Thyroid gland (tissue), 4 donors: Measurements from ENCODE around the gene DDX43. TPM values are rescaled to one million over a fixed set of nuclear protein-coding genes. Genes with fewer than 3 reads are reported as not detected.
A peak's percentile ranks its signal among the peaks of the same experiment; 100 is the strongest.

Experiments
- DNase-seq, 2 donors: peaks; one replicate each; pipeline ENCODE4 v3.0.0-alpha.2; 2019
- H3K27ac ChIP-seq, 3 donors: fragments of 200-600 bp; sonication (generic); 1 replicate in 2 of 3; 2 replicates in 1 of 3; pipeline ENCODE4 v1.5.1; 2016 to 2019; ENCODE audit warnings: mild to moderate bottlenecking in 1 of 3, moderate library complexity in 1 of 3
- H3K27me3 ChIP-seq: fragments of 200-600 bp; sonication (generic); one replicate; pipeline ENCODE4 v1.5.1; 2019
- H3K36me3 ChIP-seq, 2 donors: fragments of 200-600 bp; sonication (generic); one replicate each; pipeline ENCODE4 v1.5.1; 2016 to 2019
- H3K4me1 ChIP-seq, 2 donors: fragments of 200-600 bp; sonication (generic); one replicate each; pipeline ENCODE4 v1.5.1; 2017 to 2019
- H3K4me3 ChIP-seq, 3 donors: fragments of 200-600 bp; sonication (generic); replicated peaks in 1 of 3; 1 replicate in 2 of 3; 2 replicates in 1 of 3; pipeline ENCODE4 v1.5.1; 2016; ENCODE audit warnings: mild to moderate bottlenecking in 1 of 3
- H3K9me3 ChIP-seq: fragments of 200-600 bp; sonication (generic); one replicate; pipeline ENCODE4 v1.5.1; 2017
- POLR2A ChIP-seq, 2 donors: fragments of 450-650 bp; IDR thresholded peaks; one replicate each; pipeline ENCODE4 v1.6.1; 2017; ENCODE audit warnings: antibody characterized with exemption in 2 of 2, mild to moderate bottlenecking in 2 of 2, moderate library complexity in 1 of 2
- WGBS, 2 donors: methylation state at CpG; one replicate each; pipeline ENCODE4 v1.1.5; 2017; 5-methylcytosine and 5-hydroxymethylcytosine counted together
- intact Hi-C: fragments of 100-400 bp; cut with DNase I; formaldehyde crosslinking; loops from one replicate; pipeline ENCODE4 v1.15.1; 2023
- total RNA-seq, 4 donors: library from RNA; depleted of rRNA; stranded (reverse); fragments of >200 nt; gene quantifications; one replicate each; pipeline ENCODE4 v1.2.3, GENCODE V29; 2016
- TF ChIP-seq, protein P1 (sequence below), 6 experiments: fragments of 200-600 bp in 3 of 6; fragments of 450-650 bp in 3 of 6; sonication (generic) in 3 of 6; IDR thresholded peaks; one replicate each; pipeline ENCODE4 v1.5.1; 2016 to 2019; ENCODE audit warnings: antibody characterized with exemption in 6 of 6, mild to moderate bottlenecking in 2 of 6, inconsistent platforms in 1 of 6, moderate library complexity in 1 of 6

The DDX43 gene
- total RNA-seq, 4 donors from 2014 or later, result 1.5 to 6.0 (median 4.0) TPM

DNA sequence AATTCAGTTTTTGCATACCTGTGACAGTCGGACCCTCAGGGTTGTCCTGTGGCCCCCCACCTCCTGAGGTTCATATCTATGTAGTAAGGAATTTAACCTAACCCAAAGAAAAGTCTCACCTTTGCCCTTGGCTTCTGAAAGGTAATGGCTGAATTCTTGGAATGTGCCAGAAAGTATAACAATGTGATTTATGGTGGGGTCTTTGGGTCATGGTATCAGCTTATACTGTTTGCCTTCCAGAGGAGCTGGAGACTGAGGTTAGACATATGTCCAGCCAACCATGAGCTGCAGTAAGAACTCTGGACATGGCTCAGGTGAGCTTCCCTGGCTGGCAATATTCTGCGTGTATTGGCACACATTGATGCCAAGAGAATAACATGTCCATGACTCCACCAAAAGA lies 26.9 kb downstream of the DDX43 start:
- Histone ChIP-seq H3K4me3 (no peak overlapping the region), H3K4me1 (no peaks in the 10 kb centered on the region), H3K27me3 (no peaks in the 10 kb centered on the region), H3K27ac (no peak overlapping the region), H3K36me3 (no peaks in the 10 kb centered on the region), H3K9me3 (no peaks in the 10 kb centered on the region)
- DNase-seq, result no peak
- intact Hi-C loops, result no loop called here
- no peak for TF ChIP-seq POLR2A (IDR thresholded peaks at IDR 0.05)
- TF ChIP-seq, protein P1, sequence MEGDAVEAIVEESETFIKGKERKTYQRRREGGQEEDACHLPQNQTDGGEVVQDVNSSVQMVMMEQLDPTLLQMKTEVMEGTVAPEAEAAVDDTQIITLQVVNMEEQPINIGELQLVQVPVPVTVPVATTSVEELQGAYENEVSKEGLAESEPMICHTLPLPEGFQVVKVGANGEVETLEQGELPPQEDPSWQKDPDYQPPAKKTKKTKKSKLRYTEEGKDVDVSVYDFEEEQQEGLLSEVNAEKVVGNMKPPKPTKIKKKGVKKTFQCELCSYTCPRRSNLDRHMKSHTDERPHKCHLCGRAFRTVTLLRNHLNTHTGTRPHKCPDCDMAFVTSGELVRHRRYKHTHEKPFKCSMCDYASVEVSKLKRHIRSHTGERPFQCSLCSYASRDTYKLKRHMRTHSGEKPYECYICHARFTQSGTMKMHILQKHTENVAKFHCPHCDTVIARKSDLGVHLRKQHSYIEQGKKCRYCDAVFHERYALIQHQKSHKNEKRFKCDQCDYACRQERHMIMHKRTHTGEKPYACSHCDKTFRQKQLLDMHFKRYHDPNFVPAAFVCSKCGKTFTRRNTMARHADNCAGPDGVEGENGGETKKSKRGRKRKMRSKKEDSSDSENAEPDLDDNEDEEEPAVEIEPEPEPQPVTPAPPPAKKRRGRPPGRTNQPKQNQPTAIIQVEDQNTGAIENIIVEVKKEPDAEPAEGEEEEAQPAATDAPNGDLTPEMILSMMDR (IDR thresholded peaks at IDR 0.05), result no peak
- WGBS, 2 donors, result 88 to 97% methylated on average over 2 of the region's 2 CpGs

DNA sequence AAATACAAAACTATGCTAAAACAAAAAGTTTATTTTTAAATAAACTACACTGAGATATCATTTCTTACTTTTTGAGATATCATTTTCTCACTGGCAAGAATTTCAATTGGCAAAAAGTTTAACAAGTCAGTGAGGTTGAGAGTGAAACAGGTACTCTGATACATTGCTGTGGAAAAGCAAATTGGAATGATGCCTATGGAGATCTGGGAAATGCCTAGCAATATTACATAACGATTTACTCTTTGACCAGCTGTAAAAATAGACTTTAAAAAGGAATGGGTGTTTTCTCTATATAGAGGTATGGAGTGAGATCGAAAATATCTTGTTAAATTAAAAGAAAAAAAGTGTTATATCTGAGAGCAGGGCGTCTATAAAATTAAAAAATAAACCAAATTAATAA lies 40.6 kb downstream of the DDX43 start:
- H3K36me3 ChIP-seq, result no peaks in the 10 kb centered on the region
- no peak overlapping the region for H3K27ac ChIP-seq
- no peak for DNase-seq
- intact Hi-C loops, result no loop called here
- H3K4me3 ChIP-seq, result no peak overlapping the region
- no peaks in the 10 kb centered on the region for H3K27me3 ChIP-seq
- TF ChIP-seq POLR2A (IDR thresholded peaks at IDR 0.05), result no peak
- TF ChIP-seq, protein P1 (IDR thresholded peaks at IDR 0.05), result no peak
- 91 to 93% methylated on average over 3 of the region's 3 CpGs for WGBS, 2 donors
- no peaks in the 10 kb centered on the region for H3K4me1 ChIP-seq
- H3K9me3 ChIP-seq, result no peaks in the 10 kb centered on the region

DNA sequence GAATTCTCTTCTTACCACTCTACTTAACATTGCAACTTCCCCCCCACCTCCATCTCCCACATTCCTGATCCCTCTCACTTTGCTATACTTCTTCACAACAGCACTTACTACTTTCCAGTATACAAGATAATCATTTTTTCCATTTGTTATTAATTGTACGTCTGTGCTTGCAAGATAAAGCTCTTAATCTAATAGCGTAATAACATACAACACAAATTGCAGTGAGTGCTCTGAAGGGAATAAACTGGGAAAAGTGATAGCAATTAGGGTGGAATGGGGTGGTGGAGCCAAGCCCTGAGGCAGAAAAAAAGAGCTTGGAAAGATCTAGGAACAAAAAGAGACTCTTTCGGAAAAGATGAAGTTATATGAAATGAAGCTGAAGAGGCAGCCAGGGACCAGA lies 48.9 kb downstream of the DDX43 start:
- no peak for DNase-seq

DNA sequence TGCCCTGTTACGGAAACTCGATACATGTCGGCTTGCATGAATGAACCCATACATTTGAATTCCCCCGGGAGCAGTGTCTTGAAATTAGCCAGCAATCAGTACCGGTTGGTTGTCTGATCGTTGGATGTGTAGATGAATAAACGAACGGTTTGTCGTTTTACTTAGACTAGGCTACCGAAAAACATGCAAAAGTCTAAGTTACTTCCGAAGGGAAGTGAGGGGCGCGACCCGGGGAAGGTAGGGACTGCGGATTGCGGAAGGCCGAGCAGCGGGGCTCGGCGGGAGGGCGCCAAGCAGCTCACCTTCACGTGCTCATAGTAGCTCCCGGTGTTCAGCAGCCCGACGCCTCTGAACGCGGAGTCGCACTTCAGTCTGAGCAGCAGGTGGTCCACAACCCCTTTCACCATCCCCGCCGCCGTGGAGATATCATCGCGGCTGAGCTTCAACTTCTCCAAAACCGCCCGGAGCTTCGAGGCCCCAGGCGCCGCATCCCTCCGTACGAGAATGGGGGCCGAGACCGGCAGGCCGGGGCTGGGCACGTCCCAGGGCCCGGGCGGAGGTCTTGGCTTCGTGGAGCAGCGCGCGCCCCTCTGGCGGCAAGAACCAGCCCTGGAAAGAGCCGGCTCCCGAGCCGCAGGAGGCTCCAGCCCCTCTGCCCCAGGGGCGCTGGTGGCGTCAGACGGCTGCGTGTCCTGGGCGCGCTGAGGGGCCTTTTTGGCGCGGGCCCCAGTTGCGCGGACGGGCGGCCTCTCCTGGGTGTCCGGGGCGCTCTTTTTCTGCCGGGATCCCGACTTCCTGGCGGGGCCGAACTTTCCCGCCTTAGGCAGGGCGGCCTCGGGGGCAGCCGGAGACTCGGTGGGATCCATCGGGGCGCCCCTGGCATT lies 56.8 kb downstream of the DDX43 start:
- TF ChIP-seq, protein P1 (IDR thresholded peaks at IDR 0.05), result no peak
- no peak for TF ChIP-seq POLR2A (IDR thresholded peaks at IDR 0.05)
- peak overlapping the region in 2 of 3 donors; percentile 69 to 78 for H3K27ac ChIP-seq
- intact Hi-C loops, result no loop called here
- no peaks in the 10 kb centered on the region for H3K27me3 ChIP-seq
- H3K4me3 ChIP-seq, result peak overlapping the region; percentile 53 to 65 (median 57)
- peaks cover 6 to 10% of the 10 kb centered on the region in 2 donors for H3K4me1 ChIP-seq
- H3K9me3 ChIP-seq, result no peaks in the 10 kb centered on the region
- peak; percentile 13 to 31 for DNase-seq
- H3K36me3 ChIP-seq, result no peaks in the 10 kb centered on the region
- WGBS, 2 donors, result 2 to 20% methylated on average over 20 to 42 of the region's 79 CpGs

More for the DNA sequence above, 48.9 kb downstream of the DDX43 start:
- no peaks in the 10 kb centered on the region for H3K9me3 ChIP-seq
- H3K4me3 ChIP-seq, result no peak overlapping the region
- intact Hi-C loops, result no loop called here
- WGBS, 2 donors, result 90 to 92% methylated on average over 3 of the region's 3 CpGs
- no peaks in the 10 kb centered on the region for H3K27me3 ChIP-seq
- H3K4me1 ChIP-seq, result no peaks in the 10 kb centered on the region
- no peak overlapping the region for H3K27ac ChIP-seq
- H3K36me3 ChIP-seq, result no peaks in the 10 kb centered on the region
- TF ChIP-seq POLR2A (IDR thresholded peaks at IDR 0.05), result no peak
- TF ChIP-seq, protein P1 (IDR thresholded peaks at IDR 0.05), result no peak

DNA sequence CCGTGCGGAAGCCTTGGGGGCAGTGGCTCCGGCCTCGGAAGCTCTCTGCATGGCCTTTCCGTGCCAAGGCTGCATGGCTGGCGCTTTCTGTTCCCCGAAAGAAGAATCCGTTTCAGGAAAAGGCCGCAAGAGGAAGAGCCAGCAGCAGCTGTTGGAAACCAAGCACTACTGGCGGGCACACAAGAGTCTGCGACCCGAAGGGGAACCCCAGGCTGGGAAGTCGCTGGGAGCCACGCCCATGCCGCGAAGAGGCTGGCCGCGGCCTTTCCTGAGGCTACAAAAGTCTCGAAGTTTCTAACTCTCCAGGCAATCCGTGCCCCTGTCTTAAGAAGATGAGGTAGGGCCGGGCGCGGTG lies 57.5 kb downstream of the DDX43 start, which contains the start of gene CGAS:
TSS of gene CGAS (minus strand) at position 191 of the 355 bp plus-strand sequence. CDS start at position 75, 116 bp downstream.
- H3K4me3 ChIP-seq, result peak within 1 kb of the TSS; percentile 53 to 65 (median 57)
- intact Hi-C loops, result no loop called here
- peaks cover 6 to 10% of the 10 kb centered on the region in 2 donors for H3K4me1 ChIP-seq
- no peaks in the 10 kb centered on the region for H3K9me3 ChIP-seq
- peak within 1 kb of the TSS in 2 of 3 donors; percentile 69 to 78 for H3K27ac ChIP-seq
- 0 to 28% methylated on average over 6 to 15 of the region's 23 CpGs for WGBS, 2 donors
- DNase-seq, result peak; percentile 54 to 62
- TF ChIP-seq, protein P1 (IDR thresholded peaks at IDR 0.05), result no peak
- peak in 1 of 2 donors; percentile 52 for TF ChIP-seq POLR2A (IDR thresholded peaks at IDR 0.05)
- no peaks in the 10 kb centered on the region for H3K27me3 ChIP-seq
- no peaks in the 10 kb centered on the region for H3K36me3 ChIP-seq
